Neural crest cell (in vitro differentiated cells): ENCODE results near the gene HLA-F. TPM values are rescaled to one million over a fixed set of nuclear protein-coding genes. Genes with fewer than 3 reads are reported as not detected.

ENCODE experiments used
- DNase-seq: peaks from one replicate; pipeline ENCODE4 v3.0.0; 2021; ENCODE audit warnings: low read depth, mixed read lengths, low spot score
- H3K27ac Mint-ChIP-seq: one replicate; pipeline ENCODE4 v1.8.0; 2021; ENCODE audit warnings: mild to moderate bottlenecking, mixed read lengths; ENCODE audit not compliant: unreplicated experiment
- H3K27me3 Mint-ChIP-seq: 2 replicates; pipeline ENCODE4 v1.8.0; 2021; ENCODE audit warnings: low read depth, mild to moderate bottlenecking, mixed read lengths
- H3K36me3 Mint-ChIP-seq: 2 replicates; pipeline ENCODE4 v1.8.0; 2021; ENCODE audit warnings: low read depth, mild to moderate bottlenecking, mixed read lengths
- H3K4me1 Mint-ChIP-seq: 2 replicates; pipeline ENCODE4 v1.8.0; 2021; ENCODE audit warnings: mixed read lengths
- H3K4me3 Mint-ChIP-seq: one replicate; pipeline ENCODE4 v1.8.0; 2021; ENCODE audit warnings: mild to moderate bottlenecking, mixed read lengths
- H3K9me3 Mint-ChIP-seq: 2 replicates; pipeline ENCODE4 v1.8.0; 2021; ENCODE audit warnings: mixed read lengths
- total RNA-seq: library from RNA; stranded (reverse); gene quantifications from 2 replicates; pipeline ENCODE4 v1.2.1, GENCODE V29; 2021
- TF ChIP-seq, protein P1 (sequence below): fragments of 200-600 bp; sonication (generic); conservative IDR thresholded peaks from 2 replicates; pipeline ENCODE4 v1.5.0; 2021; ENCODE audit warnings: antibody characterized with exemption, mild to moderate bottlenecking

HLA-F gene
- total RNA-seq, 1 donor from 2014 or later, result 0.98 TPM

- no peaks in the 10 kb centered on the region for H3K36me3 Mint-ChIP-seq
- peak overlapping the region; percentile 25 for H3K4me3 Mint-ChIP-seq
- peaks cover 35% of the 10 kb centered on the region for H3K4me1 Mint-ChIP-seq
- TF ChIP-seq, protein P1, sequence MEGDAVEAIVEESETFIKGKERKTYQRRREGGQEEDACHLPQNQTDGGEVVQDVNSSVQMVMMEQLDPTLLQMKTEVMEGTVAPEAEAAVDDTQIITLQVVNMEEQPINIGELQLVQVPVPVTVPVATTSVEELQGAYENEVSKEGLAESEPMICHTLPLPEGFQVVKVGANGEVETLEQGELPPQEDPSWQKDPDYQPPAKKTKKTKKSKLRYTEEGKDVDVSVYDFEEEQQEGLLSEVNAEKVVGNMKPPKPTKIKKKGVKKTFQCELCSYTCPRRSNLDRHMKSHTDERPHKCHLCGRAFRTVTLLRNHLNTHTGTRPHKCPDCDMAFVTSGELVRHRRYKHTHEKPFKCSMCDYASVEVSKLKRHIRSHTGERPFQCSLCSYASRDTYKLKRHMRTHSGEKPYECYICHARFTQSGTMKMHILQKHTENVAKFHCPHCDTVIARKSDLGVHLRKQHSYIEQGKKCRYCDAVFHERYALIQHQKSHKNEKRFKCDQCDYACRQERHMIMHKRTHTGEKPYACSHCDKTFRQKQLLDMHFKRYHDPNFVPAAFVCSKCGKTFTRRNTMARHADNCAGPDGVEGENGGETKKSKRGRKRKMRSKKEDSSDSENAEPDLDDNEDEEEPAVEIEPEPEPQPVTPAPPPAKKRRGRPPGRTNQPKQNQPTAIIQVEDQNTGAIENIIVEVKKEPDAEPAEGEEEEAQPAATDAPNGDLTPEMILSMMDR, result no peak
- H3K27ac Mint-ChIP-seq, result no peak overlapping the region
- no peaks in the 10 kb centered on the region for H3K9me3 Mint-ChIP-seq
- H3K27me3 Mint-ChIP-seq, result peaks cover 3% of the 10 kb centered on the region
- no peak for DNase-seq
These were observed 36.2 kb downstream of the HLA-F start for GRCh38 chr6:29759457-29759856.

DNA sequence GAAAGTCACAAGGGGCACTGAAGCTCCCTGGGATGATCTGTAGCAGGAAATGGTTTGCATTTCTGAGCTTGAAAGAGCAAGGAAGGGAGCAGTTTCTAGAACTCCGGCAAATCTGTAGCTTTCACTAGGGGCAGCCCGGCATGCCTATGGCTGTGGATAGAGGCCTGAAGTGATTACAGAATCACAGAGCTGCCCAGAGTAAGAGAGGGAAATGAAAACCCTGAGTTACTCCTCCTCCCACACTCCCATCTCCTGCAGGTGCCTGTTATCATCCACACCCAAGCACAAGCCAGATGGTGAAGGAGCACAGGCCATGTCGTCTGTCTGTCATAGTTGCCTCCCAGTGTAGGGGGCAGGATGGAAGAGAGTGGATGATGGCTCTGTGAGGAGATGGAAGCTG is 37.1 kb downstream of the HLA-F start:
- no peaks in the 10 kb centered on the region for H3K36me3 Mint-ChIP-seq
- H3K27me3 Mint-ChIP-seq, result peaks cover 6% of the 10 kb centered on the region
- H3K27ac Mint-ChIP-seq, result no peak overlapping the region
- DNase-seq, result no peak
- H3K9me3 Mint-ChIP-seq, result no peaks in the 10 kb centered on the region
- TF ChIP-seq, protein P1, result no peak
- no peak overlapping the region for H3K4me3 Mint-ChIP-seq
- peaks cover 35% of the 10 kb centered on the region for H3K4me1 Mint-ChIP-seq

DNA sequence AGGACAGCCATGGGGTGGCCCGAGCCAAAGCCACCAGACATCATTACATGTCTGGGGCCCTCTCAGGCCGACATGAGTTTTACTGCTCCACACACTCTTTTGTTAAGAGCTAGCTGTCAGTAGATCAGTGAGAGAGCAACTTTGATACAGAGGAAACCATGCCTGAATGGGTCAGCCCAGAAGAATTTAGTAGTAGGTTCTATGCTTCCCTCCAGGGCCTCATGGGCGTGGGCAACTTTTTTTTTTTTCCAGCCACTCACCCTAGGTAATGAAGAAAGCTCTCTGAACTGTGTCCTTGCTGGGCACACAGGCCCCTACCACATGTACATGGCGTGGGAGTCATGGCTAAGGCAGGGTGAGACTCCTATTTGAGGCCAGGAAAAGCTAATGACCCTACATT is 38.8 kb downstream of the HLA-F start:
- H3K4me1 Mint-ChIP-seq, result peaks cover 34% of the 10 kb centered on the region
- H3K4me3 Mint-ChIP-seq, result no peak overlapping the region
- no peaks in the 10 kb centered on the region for H3K36me3 Mint-ChIP-seq
- H3K9me3 Mint-ChIP-seq, result no peaks in the 10 kb centered on the region
- H3K27ac Mint-ChIP-seq, result no peak overlapping the region
- DNase-seq, result no peak
- H3K27me3 Mint-ChIP-seq, result peaks cover 15% of the 10 kb centered on the region
- TF ChIP-seq, protein P1, result no peak

GRCh38 chr6:29762781-29763214 is 39.6 kb downstream of the HLA-F start:
- DNase-seq, result no peak
- TF ChIP-seq, protein P1, result no peak

GRCh38 chr6:29763491-29764289 is 40.5 kb downstream of the HLA-F start:
- Mint-ChIP-seq H3K4me3 (no peak overlapping the region), H3K27me3 (peaks cover 15% of the 10 kb centered on the region), H3K4me1 (peaks cover 18% of the 10 kb centered on the region), H3K9me3 (no peaks in the 10 kb centered on the region), H3K36me3 (no peaks in the 10 kb centered on the region), H3K27ac (no peak overlapping the region)
- TF ChIP-seq, protein P1, result no peak
- DNase-seq, result no peak

More at GRCh38 chr6:29762781-29763214, 39.6 kb downstream of the HLA-F start:
- H3K4me3 Mint-ChIP-seq, result no peak overlapping the region
- H3K36me3 Mint-ChIP-seq, result no peaks in the 10 kb centered on the region
- H3K9me3 Mint-ChIP-seq, result no peaks in the 10 kb centered on the region
- peaks cover 26% of the 10 kb centered on the region for H3K4me1 Mint-ChIP-seq
- peaks cover 15% of the 10 kb centered on the region for H3K27me3 Mint-ChIP-seq
- no peak overlapping the region for H3K27ac Mint-ChIP-seq
